Endothelial cell of umbilical vein (primary cell): ENCODE data around the gene CFTR. TPM values are rescaled to one million over a fixed set of nuclear protein-coding genes. Genes with fewer than 3 reads are reported as not detected.

Source experiments
- BruUV-seq: library from RNA; stranded (reverse); fragments of 400-500 nt; replicated peaks from 2 replicates; lab custom pipeline; 2021; lab: Mats Ljungman, UMichigan
- CTCF ChIA-PET: fragments of 300-600, 350-600 bp; sonication (Branson Sonifier 250); formaldehyde crosslinking; loops from one replicate; lab custom pipeline; 2021; ENCODE audit warnings: antibody characterized with exemption, inconsistent platforms; lab: Charles Lee
- POLR2A ChIA-PET: fragments of 300-600, 350-600 bp; sonication (Branson Sonifier 250); formaldehyde crosslinking; loops from one replicate; lab custom pipeline; 2021; ENCODE audit warnings: antibody characterized with exemption, inconsistent platforms; lab: Charles Lee
- DNase-seq: peaks from one replicate; pipeline ENCODE4 v3.0.0-alpha.2; 2011; ENCODE audit warnings: low read depth, low spot score
- FAIRE-seq: peaks from 2 replicates; lab custom pipeline; 2011; peaks lifted over from hg19 to GRCh38; lab: Jason Lieb, UNC
- H2AFZ ChIP-seq: 2 replicates; pipeline ENCODE4 v1.6.0; 2012; ENCODE audit warnings: low read depth, low read length, control low read depth, inconsistent platforms
- H3K27ac ChIP-seq: 2 replicates; pipeline ENCODE4 v1.5.1; 2011; ENCODE audit warnings: low read depth, mild to moderate bottlenecking, control low read depth, low read length, moderate library complexity; ENCODE audit not compliant: insufficient read depth
- H3K27me3 ChIP-seq, 2 experiments: 2 replicates each; pipeline versions ENCODE4 v1.6.0 to v1.6.1; 2011; ENCODE audit warnings: low read length in 2 of 2, mixed read lengths in 1 of 2; ENCODE audit not compliant: control insufficient read depth in 2 of 2, insufficient read depth in 2 of 2
- H3K36me3 ChIP-seq, 2 experiments: 2 replicates in 1 of 2; 3 replicates in 1 of 2; pipeline ENCODE4 v1.5.1; 2011; ENCODE audit warnings: low read length in 2 of 2, mild to moderate bottlenecking in 1 of 2, moderate library complexity in 1 of 2; ENCODE audit not compliant: control insufficient read depth in 2 of 2, insufficient read depth in 2 of 2; ENCODE audit errors: extremely low read depth in 1 of 2
- H3K4me1 ChIP-seq: 3 replicates; pipeline ENCODE4 v1.5.1; 2011; ENCODE audit warnings: mild to moderate bottlenecking, low read length; ENCODE audit not compliant: control insufficient read depth, insufficient read depth; ENCODE audit errors: extremely low read depth
- H3K4me2 ChIP-seq: 2 replicates; pipeline ENCODE4 v1.6.1; 2011; ENCODE audit warnings: low read length, control low read depth, mixed read lengths; ENCODE audit not compliant: insufficient read depth
- H3K4me3 ChIP-seq, 3 experiments: fragments of 200-600 bp in 1 of 3; sonication (generic), shearing (Covaris generic) in 1 of 3; replicated peaks in 1 of 3; 2 replicates each; pipeline ENCODE4 v1.5.1; 2011 to 2016; ENCODE audit warnings: control low read depth in 3 of 3, low read length in 3 of 3, mild to moderate bottlenecking in 2 of 3, inconsistent platforms in 1 of 3, low read depth in 1 of 3, moderate library complexity in 1 of 3; ENCODE audit not compliant: insufficient read depth in 1 of 3
- H3K79me2 ChIP-seq: 2 replicates; pipeline ENCODE4 v1.6.0; 2012; ENCODE audit warnings: low read length, inconsistent platforms; ENCODE audit not compliant: control insufficient read depth, insufficient read depth
- H3K9ac ChIP-seq: replicated peaks from 2 replicates; pipeline ENCODE3; 2011; ENCODE audit warnings: low read length, control low read depth; ENCODE audit not compliant: insufficient read depth; ENCODE audit errors: extremely low read depth
- H3K9me1 ChIP-seq: replicated peaks from 3 replicates; pipeline ENCODE4 v1.6.0; 2011; ENCODE audit warnings: mild to moderate bottlenecking, low read length; ENCODE audit not compliant: control insufficient read depth, insufficient read depth; ENCODE audit errors: extremely low read depth
- H3K9me3 ChIP-seq: replicated peaks from 2 replicates; pipeline ENCODE4 v1.5.1; 2012; ENCODE audit warnings: low read length, inconsistent platforms; ENCODE audit not compliant: control insufficient read depth, insufficient read depth
- H4K20me1 ChIP-seq: replicated peaks from 2 replicates; pipeline ENCODE3; 2011; ENCODE audit warnings: mild to moderate bottlenecking, low read length; ENCODE audit not compliant: control insufficient read depth, insufficient read depth; ENCODE audit errors: extremely low read depth
- EZH2 ChIP-seq: IDR thresholded peaks from 2 replicates; pipeline ENCODE4 v1.6.1; 2012; ENCODE audit warnings: borderline replicate concordance, low read depth, mild to moderate bottlenecking, moderate library complexity, low read length, inconsistent platforms; ENCODE audit not compliant: severe bottlenecking
- FOS ChIP-seq: IDR thresholded peaks from 2 replicates; pipeline ENCODE4 v1.6.1; 2011; ENCODE audit warnings: mild to moderate bottlenecking, low read length, moderate library complexity, borderline replicate concordance; ENCODE audit not compliant: insufficient read depth
- GATA2 ChIP-seq: IDR thresholded peaks from 2 replicates; pipeline ENCODE4 v1.7.0; 2011; ENCODE audit warnings: low read depth, mild to moderate bottlenecking, moderate library complexity, mixed read lengths, low read length; ENCODE audit not compliant: insufficient read length, insufficient read depth
- JUN ChIP-seq: IDR thresholded peaks from 2 replicates; pipeline ENCODE4 v1.6.1; 2011; ENCODE audit warnings: borderline replicate concordance, low read depth; ENCODE audit not compliant: insufficient read length, insufficient read depth
- MYC ChIP-seq: IDR thresholded peaks from one replicate; pipeline ENCODE4 v1.6.1; 2011; ENCODE audit warnings: mild to moderate bottlenecking, low read depth, low read length
- POLR2A ChIP-seq: IDR thresholded peaks from 2 replicates; pipeline ENCODE4 v1.6.1; 2012; ENCODE audit warnings: low read depth, mild to moderate bottlenecking, control low read depth, low read length
- POLR2AphosphoS5 ChIP-seq: IDR thresholded peaks from 2 replicates; pipeline ENCODE4 v1.6.1; 2012; ENCODE audit warnings: low read depth, mild to moderate bottlenecking, control low read depth, low read length, moderate library complexity; ENCODE audit not compliant: insufficient read depth
- dilution Hi-C: fragments of 300-500 bp; cut with MboI; formaldehyde crosslinking; loops from one replicate; pipeline ENCODE4 v1.15.0; 2019; ENCODE audit warnings: low sequenced_read_pairs; ENCODE audit not compliant: extremely low pct_ligation_motif_present
- intact Hi-C: fragments of 100-400 bp; cut with micrococcal nuclease; formaldehyde crosslinking; loops from one replicate; pipeline ENCODE4 v1.10.0; 2022
- polyA plus RNA-seq, 4 experiments: library from polyadenylated mRNA; depleted of rRNA in 3 of 4; stranded (reverse) in 3 of 4; unstranded in 1 of 4; fragments of >200 nt; gene quantifications; 2 replicates each; pipeline versions ENCODE4 v1.2.1 to v1.2.3, GENCODE V29; 2011 to 2012; ENCODE audit warnings: missing spikeins in 1 of 4
- total RNA-seq: library from RNA; stranded (reverse); gene quantifications from 2 replicates; pipeline ENCODE4 v1.2.3, GENCODE V29; 2021
- TF ChIP-seq, protein P1 (sequence below), 2 donors: IDR thresholded peaks; 1 replicate in 1 of 2; 2 replicates in 1 of 2; pipeline ENCODE4 v1.5.1; 2011; ENCODE audit warnings: low read length in 2 of 2, mild to moderate bottlenecking in 2 of 2, moderate library complexity in 2 of 2, control low read depth in 1 of 2, inconsistent platforms in 1 of 2, low read depth in 1 of 2; ENCODE audit not compliant: insufficient read depth in 1 of 2; ENCODE audit errors: extremely low read depth in 1 of 2
- TF ChIP-seq, protein P2 (sequence below): IDR thresholded peaks from 2 replicates; pipeline ENCODE4 v1.6.1; 2011; ENCODE audit not compliant: insufficient read depth, insufficient read length

CFTR gene
- total and polyA plus RNA-seq, 2 donors (not counting 3 experiments of a cell fraction or from before 2014, with no cell fraction given), result 0.03 TPM; not detected in 1

GRCh38 chr7:117711556-117711955 is 231.7 kb downstream of the CFTR start:
- H3K36me3 ChIP-seq, result no peaks in the 10 kb centered on the region
- no peaks in the 10 kb centered on the region for H3K27me3 ChIP-seq
- CTCF ChIA-PET, result interaction anchor here (1.3 to 6.0 kb wide), 2 partner anchors 252 to 442 kb away, joined by 4 to 238 read pairs; no protein-coding TSS in a partner anchor
- H3K79me2 ChIP-seq, result no peaks in the 10 kb centered on the region
- no peak overlapping the region for H3K4me2 ChIP-seq
- no peaks in the 10 kb centered on the region for H4K20me1 ChIP-seq
- BruUV-seq, result no TSS peak
- POLR2A ChIA-PET, result no interaction called here
- H3K9me1 ChIP-seq, result no peaks in the 10 kb centered on the region
- no peaks in the 10 kb centered on the region for H3K4me1 ChIP-seq
- no peak for DNase-seq
- H3K9me3 ChIP-seq, result no peaks in the 10 kb centered on the region
- dilution Hi-C loops (no loop called here), intact Hi-C loops (loop anchor here (10.0 kb wide), 1 partner anchor 777 kb away; no protein-coding TSS in a partner anchor)
- no peak for FAIRE-seq
- H3K4me3 ChIP-seq, result no peak overlapping the region
- H2AFZ ChIP-seq, result no peak overlapping the region
- no peak overlapping the region for H3K9ac ChIP-seq
- TF ChIP-seq JUN (no peak), POLR2A (no peak), FOS (no peak), EZH2 (no peak), POLR2AphosphoS5 (no peak), GATA2 (no peak), MYC (no peak)
- TF ChIP-seq, protein P1, sequence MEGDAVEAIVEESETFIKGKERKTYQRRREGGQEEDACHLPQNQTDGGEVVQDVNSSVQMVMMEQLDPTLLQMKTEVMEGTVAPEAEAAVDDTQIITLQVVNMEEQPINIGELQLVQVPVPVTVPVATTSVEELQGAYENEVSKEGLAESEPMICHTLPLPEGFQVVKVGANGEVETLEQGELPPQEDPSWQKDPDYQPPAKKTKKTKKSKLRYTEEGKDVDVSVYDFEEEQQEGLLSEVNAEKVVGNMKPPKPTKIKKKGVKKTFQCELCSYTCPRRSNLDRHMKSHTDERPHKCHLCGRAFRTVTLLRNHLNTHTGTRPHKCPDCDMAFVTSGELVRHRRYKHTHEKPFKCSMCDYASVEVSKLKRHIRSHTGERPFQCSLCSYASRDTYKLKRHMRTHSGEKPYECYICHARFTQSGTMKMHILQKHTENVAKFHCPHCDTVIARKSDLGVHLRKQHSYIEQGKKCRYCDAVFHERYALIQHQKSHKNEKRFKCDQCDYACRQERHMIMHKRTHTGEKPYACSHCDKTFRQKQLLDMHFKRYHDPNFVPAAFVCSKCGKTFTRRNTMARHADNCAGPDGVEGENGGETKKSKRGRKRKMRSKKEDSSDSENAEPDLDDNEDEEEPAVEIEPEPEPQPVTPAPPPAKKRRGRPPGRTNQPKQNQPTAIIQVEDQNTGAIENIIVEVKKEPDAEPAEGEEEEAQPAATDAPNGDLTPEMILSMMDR (IDR thresholded peaks at IDR 0.05; ENCODE audit: extremely low read depth in 1 of 2, insufficient read depth in 1 of 2, low read depth in 1 of 2, low read length in 2 of 2), result no peak
- TF ChIP-seq, protein P2, sequence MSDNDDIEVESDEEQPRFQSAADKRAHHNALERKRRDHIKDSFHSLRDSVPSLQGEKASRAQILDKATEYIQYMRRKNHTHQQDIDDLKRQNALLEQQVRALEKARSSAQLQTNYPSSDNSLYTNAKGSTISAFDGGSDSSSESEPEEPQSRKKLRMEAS, result no peak
- H3K27ac ChIP-seq, result no peak overlapping the region
